ENCODE results near the gene OR1K1. TPM values are rescaled to one million over a fixed set of nuclear protein-coding genes. Genes with fewer than 3 reads are reported as not detected.
"Not testable (repeated sequence)": the region's sequence is repeated elsewhere in the genome, so short reads cannot be mapped to it uniquely, and the experiment has no call there.

The OR1K1 gene
- not detected for total RNA-seq

- ATAC-seq = no peak
- DNase-seq (ENCODE audit: low spot score) = no peak
Observed at GRCh38 chr9:122800066-122801060, at the start of gene OR1K1. OR1K1 (plus strand) TSS chr9:122800123; CDS start chr9:122800123, 0 bp downstream.

GRCh38 chr9:122754825-122755224 lies 45.1 kb upstream of the OR1K1 start:
- ATAC-seq = no peak
- DNase-seq (ENCODE audit: low spot score) = no peak

GRCh38 chr9:122767817-122768216 lies 32.1 kb upstream of the OR1K1 start:
- ATAC-seq = no peak
- no peak for DNase-seq (ENCODE audit: low spot score)

- DNase-seq (ENCODE audit: low spot score) = no peak
- no peak for ATAC-seq
Observed at GRCh38 chr9:122777052-122777451, 22.9 kb upstream of the OR1K1 start.

- ATAC-seq (no peak), DNase-seq (ENCODE audit: low spot score) (no peak)
Observed at GRCh38 chr9:122777935-122778627, 21.8 kb upstream of the OR1K1 start.

GRCh38 chr9:122779181-122779580 lies 20.7 kb upstream of the OR1K1 start:
- no peak for ATAC-seq

GRCh38 chr9:122780026-122780425 lies 19.9 kb upstream of the OR1K1 start:
- DNase-seq (ENCODE audit: low spot score) = no peak
- no peak for ATAC-seq

More at GRCh38 chr9:122779181-122779580, 20.7 kb upstream of the OR1K1 start:
- DNase-seq (ENCODE audit: low spot score) = no peak

- no peak for ATAC-seq
- DNase-seq (ENCODE audit: low spot score) = no peak
Observed at GRCh38 chr9:122781671-122782070, 18.3 kb upstream of the OR1K1 start.

GRCh38 chr9:122785269-122785668 lies 14.7 kb upstream of the OR1K1 start:
- no peak for ATAC-seq

GRCh38 chr9:122786338-122786737 lies 13.6 kb upstream of the OR1K1 start:
- no peak for ATAC-seq
- DNase-seq (ENCODE audit: low spot score) = no peak

More at GRCh38 chr9:122785269-122785668, 14.7 kb upstream of the OR1K1 start:
- DNase-seq (ENCODE audit: low spot score) = no peak

GRCh38 chr9:122788831-122789230 lies 11.1 kb upstream of the OR1K1 start, which contains the start of gene OR5C1:
OR5C1 (plus strand) TSS chr9:122788933; CDS start chr9:122788933, 0 bp downstream.
- DNase-seq (ENCODE audit: low spot score) (peak; percentile 30), ATAC-seq (no peak)

GRCh38 chr9:122789256-122790046 lies 10.5 kb upstream of the OR1K1 start:
- ATAC-seq (no peak), DNase-seq (ENCODE audit: low spot score) (no peak)

GRCh38 chr9:122791872-122792669 lies 7.9 kb upstream of the OR1K1 start:
- ATAC-seq (no peak), DNase-seq (ENCODE audit: low spot score) (no peak)

- ATAC-seq (no peak), DNase-seq (ENCODE audit: low spot score) (no peak)
Observed at GRCh38 chr9:122797316-122798063, 2.4 kb upstream of the OR1K1 start.

- ATAC-seq = no peak
Observed at GRCh38 chr9:122806661-122807060, 6.7 kb downstream of the OR1K1 start.

GRCh38 chr9:122807271-122807900 lies 7.5 kb downstream of the OR1K1 start:
- DNase-seq (ENCODE audit: low spot score) (no peak), ATAC-seq (no peak)

More at GRCh38 chr9:122806661-122807060, 6.7 kb downstream of the OR1K1 start:
- DNase-seq (ENCODE audit: low spot score) = no peak

GRCh38 chr9:122808141-122808540 lies 8.2 kb downstream of the OR1K1 start:
- ATAC-seq (no peak), DNase-seq (ENCODE audit: low spot score) (no peak)

GRCh38 chr9:122809261-122809660 lies 9.3 kb downstream of the OR1K1 start:
- ATAC-seq; DNase-seq (ENCODE audit: low spot score): not testable (repeated sequence)
